GM18519 (cell line): ENCODE measurements around the gene CFAP91.

Source experiments
- ATAC-seq: cut with Tn5 transposase; IDR thresholded peaks from one replicate; pipeline ENCODE4 v1.9.1; 2021; ENCODE audit warnings: mild to moderate bottlenecking, moderate library complexity; ENCODE audit not compliant: unreplicated experiment, low FRiP score

The CFAP91 gene

DNA sequence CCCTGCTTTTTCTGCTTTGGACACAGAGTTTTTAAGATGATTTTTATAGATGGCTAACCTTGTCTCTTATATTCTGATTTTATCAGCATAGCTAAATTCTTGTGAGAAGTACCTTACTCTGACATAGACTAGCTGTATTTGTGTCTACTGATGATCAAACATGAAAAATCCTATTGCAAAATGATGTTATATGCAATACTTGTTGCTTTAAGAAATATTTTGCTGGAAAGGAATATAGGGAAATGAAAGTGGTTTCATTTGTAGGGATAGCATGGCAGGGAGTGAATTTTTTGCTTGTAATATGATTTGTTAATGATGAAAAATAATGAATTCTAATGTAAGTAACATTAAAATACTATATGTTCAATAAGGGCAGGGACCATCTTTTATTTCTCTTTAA is 35.9 kb downstream of the CFAP91 start:
- no peak for ATAC-seq

GRCh38 chr3:119741657-119742590 is 39.1 kb downstream of the CFAP91 start:
- ATAC-seq: no peak

DNA sequence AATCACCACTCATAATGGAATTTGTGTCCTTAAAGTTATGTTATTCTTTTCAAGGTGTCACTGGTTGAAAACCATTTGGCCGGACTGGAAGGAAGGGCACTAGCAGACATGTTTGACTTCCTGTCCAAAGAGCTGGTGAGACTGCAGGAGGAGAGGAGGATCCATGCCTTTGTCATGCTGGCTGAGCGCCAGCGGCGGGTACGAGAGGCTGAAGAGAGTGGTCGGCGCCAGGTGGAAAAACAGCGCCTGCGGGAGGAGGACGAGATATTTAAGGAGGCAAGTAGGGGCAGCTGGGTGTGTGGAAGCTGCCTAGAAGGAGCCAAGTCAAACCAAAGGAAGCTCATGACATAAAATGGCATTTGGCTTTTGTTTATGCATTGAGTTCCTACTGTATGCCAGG is 41.1 kb downstream of the CFAP91 start:
- no peak for ATAC-seq

GRCh38 chr3:119745942-119746341 is 43.1 kb downstream of the CFAP91 start:
- ATAC-seq: no peak

- ATAC-seq: no peak
Observed at GRCh38 chr3:119746423-119746822, 43.6 kb downstream of the CFAP91 start.

- no peak for ATAC-seq
Observed at GRCh38 chr3:119747357-119747756, 44.5 kb downstream of the CFAP91 start.

GRCh38 chr3:119748991-119749390 is 46.2 kb downstream of the CFAP91 start:
- no peak for ATAC-seq

GRCh38 chr3:119751423-119751822 is 48.6 kb downstream of the CFAP91 start:
- ATAC-seq: no peak
